Activated CD4-positive, alpha-beta memory T cell treated with anti-CD3 and anti-CD28 coated beads for 36 hours (primary cell): Measurements from ENCODE around the gene SLC35E3. TPM values are rescaled to one million over a fixed set of nuclear protein-coding genes. Genes with fewer than 3 reads are reported as not detected.
"Not testable (repeated sequence)": the region's sequence is repeated elsewhere in the genome, so short reads cannot be mapped to it uniquely, and the experiment has no call there.

ENCODE experiments used
- CTCF ChIA-PET: fragments of 350-600 bp; sonication (Branson Sonifier 250); formaldehyde crosslinking; loops from one replicate; lab custom pipeline; 2021; ENCODE audit warnings: antibody characterized with exemption, inconsistent platforms; lab: Charles Lee
- POLR2A ChIA-PET: fragments of 350-600 bp; sonication (Branson Sonifier 250); formaldehyde crosslinking; loops from one replicate; lab custom pipeline; 2021; ENCODE audit warnings: antibody characterized with exemption; lab: Charles Lee
- DNase-seq: peaks from one replicate; pipeline ENCODE4 v3.0.0-alpha.2; 2020
- H3K27ac Mint-ChIP-seq: one replicate; pipeline ENCODE4 v1.8.0; 2021; ENCODE audit warnings: mixed read lengths
- H3K27me3 Mint-ChIP-seq: one replicate; pipeline ENCODE4 v1.8.0; 2021; ENCODE audit warnings: mixed read lengths
- H3K36me3 Mint-ChIP-seq: one replicate; pipeline ENCODE4 v1.8.0; 2021; ENCODE audit warnings: mixed read lengths
- H3K4me1 Mint-ChIP-seq: one replicate; pipeline ENCODE4 v1.8.0; 2021; ENCODE audit warnings: low read depth, mixed read lengths
- H3K4me3 Mint-ChIP-seq: one replicate; pipeline ENCODE4 v1.8.0; 2021; ENCODE audit warnings: mild to moderate bottlenecking, mixed read lengths
- H3K9me3 Mint-ChIP-seq: one replicate; pipeline ENCODE4 v1.8.0; 2021; ENCODE audit warnings: mixed read lengths
- intact Hi-C: fragments of 100-400 bp; cut with micrococcal nuclease; formaldehyde crosslinking; loops from one replicate; pipeline ENCODE4 v1.15.1; 2023
- total RNA-seq, 2 experiments: library from RNA; stranded (reverse); gene quantifications; one replicate each; pipeline ENCODE4 v1.2.3, GENCODE V29; 2021

The SLC35E3 gene
- total RNA-seq, 2 experiments from 2014 or later, result 4.1 to 5.3 TPM

DNA sequence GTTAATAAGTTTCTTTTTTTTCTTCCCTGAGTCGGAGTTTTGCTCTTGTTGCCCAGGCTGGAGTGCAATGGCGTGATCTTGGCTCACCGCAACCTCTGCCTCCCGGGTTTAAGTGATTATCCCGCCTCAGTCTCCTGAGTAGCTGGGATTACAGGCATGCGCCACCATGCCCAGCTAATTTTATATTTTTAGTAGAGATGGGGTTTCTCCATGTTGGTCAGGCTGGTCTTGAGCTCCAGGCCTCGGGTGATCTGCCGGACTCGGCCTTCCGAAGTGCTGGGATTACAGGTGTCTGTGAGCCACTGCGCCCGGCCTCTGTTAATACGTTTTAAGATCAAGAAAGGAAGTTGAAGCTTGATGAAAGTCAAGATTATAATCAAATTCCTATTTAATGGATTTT is 73.5 kb downstream of the SLC35E3 start:
- Mint-ChIP-seq H3K4me1 (peaks cover 39% of the 10 kb centered on the region), H3K36me3 (peaks cover 52% of the 10 kb centered on the region)
- POLR2A ChIA-PET, H3K4me3 Mint-ChIP-seq, DNase-seq, H3K9me3 Mint-ChIP-seq, H3K27ac Mint-ChIP-seq, H3K27me3 Mint-ChIP-seq, intact Hi-C loops: not testable (repeated sequence)
- CTCF ChIA-PET, result interaction anchor here (0.7 to 3.4 kb wide), 3 partner anchors 11 to 132 kb away, joined by 4 to 27 read pairs (median 6); partner anchors contain the start of genes MDM2 and NUP107

DNA sequence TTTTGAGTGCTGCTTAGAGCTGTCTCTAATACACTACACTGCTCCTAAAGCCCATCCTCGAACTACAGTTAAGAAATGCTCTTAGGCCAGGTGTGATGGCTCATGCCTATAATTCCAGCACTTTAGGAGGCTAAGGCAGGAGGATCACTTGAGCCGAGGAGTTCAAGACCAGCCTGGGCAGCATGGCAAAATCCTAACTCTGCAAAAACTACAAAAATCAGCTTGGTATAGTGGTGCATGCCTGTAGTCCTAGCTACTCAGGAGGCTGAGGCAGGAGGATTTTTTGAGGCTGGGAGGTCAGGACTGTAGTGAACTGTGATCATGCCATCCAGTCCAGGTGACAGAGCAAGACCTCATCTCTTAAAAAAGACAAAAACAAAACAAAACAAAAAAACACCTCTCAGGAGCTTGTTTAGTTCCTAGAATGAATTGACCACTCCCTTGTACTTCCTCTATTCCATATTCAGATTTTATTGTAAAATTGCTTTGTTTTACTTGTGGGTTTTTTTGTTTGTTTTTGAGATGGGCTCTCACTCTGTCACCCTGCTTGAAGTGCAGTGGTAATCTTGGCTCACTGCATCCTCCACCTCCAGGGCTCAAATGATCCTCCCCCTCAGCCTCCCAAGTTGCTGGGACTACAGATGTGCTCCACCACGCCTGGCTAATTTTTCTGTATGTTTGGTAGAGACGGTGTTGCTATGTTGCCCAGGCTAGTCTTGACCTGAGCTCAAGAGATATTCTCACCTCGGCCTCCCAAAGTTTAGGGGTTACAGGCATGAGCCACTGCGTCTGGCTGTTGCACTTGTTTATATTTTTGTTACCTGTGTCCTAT is 75.6 kb downstream of the SLC35E3 start:
- H3K36me3 Mint-ChIP-seq, result peaks cover 55% of the 10 kb centered on the region
- intact Hi-C loops, result no loop called here
- CTCF ChIA-PET, result interaction anchor here (3.4 kb wide), 1 partner anchor 8 kb away, joined by 27 read pairs; no protein-coding TSS in a partner anchor
- peaks cover 38% of the 10 kb centered on the region for H3K4me1 Mint-ChIP-seq
- POLR2A ChIA-PET, result interaction anchor here (1.6 kb wide), 1 partner anchor 13 kb away, joined by 4 read pairs; no protein-coding TSS in a partner anchor
- H3K27me3 Mint-ChIP-seq, result no peaks in the 10 kb centered on the region
- no peak for DNase-seq
- no peak overlapping the region for H3K4me3 Mint-ChIP-seq
- no peaks in the 10 kb centered on the region for H3K9me3 Mint-ChIP-seq
- H3K27ac Mint-ChIP-seq, result peak overlapping the region; percentile 63

DNA sequence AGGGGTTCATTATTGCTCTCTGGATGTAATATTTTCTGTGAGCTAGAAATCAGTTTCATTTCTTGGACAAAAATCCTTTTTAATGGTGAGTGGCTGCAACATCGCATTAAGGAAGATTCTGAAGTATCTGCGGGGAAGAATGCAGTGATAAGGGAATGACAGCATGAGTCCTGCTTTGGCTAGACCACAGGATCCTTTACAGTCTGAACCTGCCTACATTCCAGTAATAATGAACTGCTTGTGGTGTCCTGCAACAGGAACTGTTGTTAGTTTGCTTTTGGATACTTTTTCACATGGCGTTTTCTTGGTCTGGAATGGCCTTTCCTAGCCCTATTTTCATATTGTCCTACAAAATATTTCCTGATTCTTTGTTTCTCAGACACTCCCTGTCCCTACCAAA is 77.7 kb downstream of the SLC35E3 start:
- no peak overlapping the region for H3K4me3 Mint-ChIP-seq
- H3K4me1 Mint-ChIP-seq, result peaks cover 45% of the 10 kb centered on the region
- intact Hi-C loops, result no loop called here
- H3K27ac Mint-ChIP-seq, result peak overlapping the region; percentile 2
- H3K9me3 Mint-ChIP-seq, result no peaks in the 10 kb centered on the region
- DNase-seq, result no peak
- CTCF ChIA-PET, result interaction anchor here (0.6 kb wide), 1 partner anchor 12 kb away, joined by 3 read pairs; no protein-coding TSS in a partner anchor
- POLR2A ChIA-PET, result no interaction called here
- no peaks in the 10 kb centered on the region for H3K27me3 Mint-ChIP-seq
- H3K36me3 Mint-ChIP-seq, result peaks cover 58% of the 10 kb centered on the region

DNA sequence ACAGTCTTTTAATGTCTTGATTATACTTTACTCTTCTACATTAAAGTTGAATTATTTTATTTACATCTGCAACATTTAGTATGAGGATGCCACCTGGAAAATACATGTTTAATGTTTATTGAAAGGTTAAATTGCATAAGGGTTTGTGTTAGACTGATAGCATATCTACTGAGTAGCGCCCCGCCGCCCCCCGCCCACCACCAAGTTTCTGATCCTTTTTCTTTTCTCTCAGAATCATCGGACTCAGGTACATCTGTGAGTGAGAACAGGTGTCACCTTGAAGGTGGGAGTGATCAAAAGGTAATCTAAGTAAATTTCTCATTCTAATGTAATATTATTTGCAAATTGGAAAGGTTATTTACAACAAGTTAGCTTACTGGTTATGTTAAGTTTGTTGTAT is 78.2 kb downstream of the SLC35E3 start:
- no peak overlapping the region for H3K27ac Mint-ChIP-seq
- CTCF ChIA-PET, result interaction anchor here (0.6 kb wide), 1 partner anchor 12 kb away, joined by 3 read pairs; no protein-coding TSS in a partner anchor
- H3K4me1 Mint-ChIP-seq, result peaks cover 42% of the 10 kb centered on the region
- DNase-seq, result no peak
- H3K9me3 Mint-ChIP-seq, result no peaks in the 10 kb centered on the region
- no peaks in the 10 kb centered on the region for H3K27me3 Mint-ChIP-seq
- H3K4me3 Mint-ChIP-seq, result no peak overlapping the region
- H3K36me3 Mint-ChIP-seq, result peaks cover 56% of the 10 kb centered on the region
- POLR2A ChIA-PET, result no interaction called here
- intact Hi-C loops, result no loop called here

DNA sequence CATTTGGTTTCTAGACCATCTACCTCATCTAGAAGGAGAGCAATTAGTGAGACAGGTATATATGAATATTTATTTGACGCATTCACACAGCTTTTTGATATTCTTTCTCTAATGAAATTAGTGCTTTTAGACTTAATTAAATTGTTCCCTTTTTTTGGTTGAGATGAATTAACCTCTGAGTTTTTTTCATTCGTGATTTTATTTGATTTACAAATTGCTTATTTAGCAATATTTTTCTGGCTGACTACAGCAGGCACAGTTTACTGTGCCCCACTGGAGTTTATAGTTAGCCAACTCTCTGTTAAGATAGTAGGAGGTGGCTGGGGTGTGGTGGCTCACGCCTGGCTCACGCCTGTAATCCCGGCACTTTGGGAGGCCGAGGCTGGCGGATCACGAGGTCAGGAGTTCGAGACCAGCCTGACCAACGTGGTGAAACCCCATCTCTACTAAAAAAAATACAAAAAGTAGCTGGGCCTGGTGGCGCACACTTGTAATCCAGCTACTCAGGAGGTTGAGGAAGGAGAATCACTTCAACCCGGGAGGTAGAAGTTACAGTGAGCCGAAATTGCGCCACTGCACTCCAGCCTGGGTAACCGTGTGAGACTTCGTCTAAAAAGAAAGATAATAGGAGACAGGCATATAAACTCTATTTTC is 78.7 kb downstream of the SLC35E3 start:
- no peak for DNase-seq
- Mint-ChIP-seq H3K27ac (no peak overlapping the region), H3K27me3 (no peaks in the 10 kb centered on the region), H3K36me3 (peaks cover 51% of the 10 kb centered on the region), H3K4me3 (no peak overlapping the region), H3K4me1 (peaks cover 39% of the 10 kb centered on the region), H3K9me3 (no peaks in the 10 kb centered on the region)
- intact Hi-C loops, result no loop called here
- ChIA-PET POLR2A (no interaction called here), CTCF (no interaction called here)

DNA sequence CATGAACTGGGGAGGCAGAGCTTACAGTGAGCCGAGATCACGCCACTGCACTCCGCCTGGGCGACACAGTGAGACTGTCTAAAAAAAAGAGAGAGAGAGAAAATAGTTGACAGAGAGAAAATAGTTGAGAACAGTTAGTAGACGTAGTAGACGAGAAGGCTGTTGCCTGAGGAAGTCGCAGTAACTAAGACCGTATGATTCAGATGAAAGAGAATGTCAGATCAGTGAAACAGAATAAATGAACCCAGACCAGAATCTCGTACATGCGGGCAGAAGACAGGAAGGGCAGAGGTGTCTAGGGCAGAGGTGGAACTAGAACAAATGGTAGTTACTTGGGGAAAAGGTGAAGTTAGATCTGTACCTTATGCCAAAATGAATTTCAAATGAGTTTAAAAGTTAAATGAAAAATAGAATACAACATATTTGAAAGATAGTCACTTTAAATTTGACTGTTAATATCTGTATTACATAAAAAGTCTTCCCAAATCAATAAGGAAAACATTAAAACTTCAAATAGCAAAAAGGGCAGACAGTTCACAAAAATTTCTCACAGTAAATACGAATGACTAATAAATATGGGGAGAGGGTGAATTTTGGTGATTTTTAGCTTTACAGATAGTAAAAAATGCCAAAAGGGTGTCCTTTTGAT is 79.7 kb downstream of the SLC35E3 start:
- ChIA-PET CTCF (interaction anchor here (1.0 kb wide), 1 partner anchor 18 kb away, joined by 3 read pairs; the partner anchor contains the start of gene MDM2), POLR2A (no interaction called here)
- Mint-ChIP-seq H3K4me3 (no peak overlapping the region), H3K36me3 (peaks cover 50% of the 10 kb centered on the region), H3K9me3 (no peaks in the 10 kb centered on the region), H3K4me1 (peaks cover 41% of the 10 kb centered on the region), H3K27ac (peak overlapping the region; percentile 30), H3K27me3 (no peaks in the 10 kb centered on the region)
- DNase-seq, result no peak
- intact Hi-C loops, result no loop called here

DNA sequence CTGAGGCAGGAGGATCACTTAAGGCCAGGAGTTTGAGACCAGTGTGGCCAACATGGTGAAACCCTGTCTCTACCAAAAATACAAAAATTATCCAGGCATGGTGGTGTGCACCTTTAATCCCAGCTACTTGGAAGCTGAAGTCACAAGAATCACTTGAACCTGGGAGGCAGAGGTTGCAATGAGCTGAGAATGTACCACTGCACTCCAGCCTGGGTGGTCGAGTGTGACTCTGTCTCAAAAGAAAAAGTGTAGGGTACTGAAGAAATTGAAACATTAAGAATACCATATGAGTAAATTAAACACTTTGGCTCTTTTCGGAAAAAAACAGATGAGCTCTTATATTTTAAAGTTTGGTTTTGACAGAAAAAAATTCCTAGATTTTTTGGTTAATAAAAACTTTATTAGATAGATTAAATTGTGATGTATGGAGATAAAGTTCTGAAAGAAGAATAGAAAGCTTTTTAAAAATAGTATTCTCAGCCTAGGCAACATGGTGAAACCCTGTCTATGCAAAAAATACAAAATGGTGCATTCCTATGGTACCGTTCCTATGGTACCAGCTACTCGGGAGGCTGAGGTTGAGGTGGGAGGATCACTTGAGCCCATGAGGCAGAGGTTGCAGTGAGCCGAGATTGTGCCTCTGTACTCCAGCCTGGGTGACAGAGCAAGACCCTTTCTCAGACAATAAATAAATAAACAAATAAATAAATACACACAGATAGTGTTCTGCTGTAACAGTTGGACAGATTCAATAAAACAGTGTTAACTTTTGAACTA is 82.1 kb downstream of the SLC35E3 start:
- CTCF ChIA-PET, result interaction anchor here (0.8 to 1.4 kb wide), 4 partner anchors 9 to 243 kb away, joined by 3 to 5 read pairs (median 4); partner anchors contain the start of gene MDM2
- Mint-ChIP-seq H3K9me3 (no peaks in the 10 kb centered on the region), H3K36me3 (peaks cover 55% of the 10 kb centered on the region), H3K4me1 (peaks cover 34% of the 10 kb centered on the region), H3K27me3 (no peaks in the 10 kb centered on the region), H3K27ac (no peak overlapping the region), H3K4me3 (no peak overlapping the region)
- DNase-seq, result no peak
- POLR2A ChIA-PET, result no interaction called here
- intact Hi-C loops, result loop anchor here (1.0 kb wide), 1 partner anchor 20 kb away; the partner anchor contains the start of gene MDM2

DNA sequence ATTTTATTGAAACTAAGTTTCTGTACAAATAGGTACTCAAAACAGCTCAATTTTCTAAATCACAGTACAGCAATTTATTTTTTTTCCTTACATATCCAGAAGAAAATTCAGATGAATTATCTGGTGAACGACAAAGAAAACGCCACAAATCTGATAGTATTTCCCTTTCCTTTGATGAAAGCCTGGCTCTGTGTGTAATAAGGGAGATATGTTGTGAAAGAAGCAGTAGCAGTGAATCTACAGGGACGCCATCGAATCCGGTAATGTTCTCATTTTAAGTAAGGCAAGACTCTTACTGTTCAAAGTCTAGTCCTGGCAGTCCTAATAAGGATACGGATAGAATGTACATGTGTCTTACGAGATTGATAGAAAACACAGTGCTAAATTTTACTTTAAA is 82.7 kb downstream of the SLC35E3 start:
- no peak overlapping the region for H3K27ac Mint-ChIP-seq

More for the DNA sequence above, 82.7 kb downstream of the SLC35E3 start:
- DNase-seq, result no peak
- ChIA-PET POLR2A (no interaction called here), CTCF (interaction anchor here (1.0 to 1.4 kb wide), 3 partner anchors 15 to 242 kb away, joined by 3 to 5 read pairs (median 4); partner anchors contain the start of gene MDM2)
- H3K4me3 Mint-ChIP-seq, result no peak overlapping the region
- no peaks in the 10 kb centered on the region for H3K9me3 Mint-ChIP-seq
- H3K27me3 Mint-ChIP-seq, result no peaks in the 10 kb centered on the region
- intact Hi-C loops, result no loop called here
- H3K36me3 Mint-ChIP-seq, result peaks cover 50% of the 10 kb centered on the region
- peaks cover 28% of the 10 kb centered on the region for H3K4me1 Mint-ChIP-seq

Other genes with a start within 250 kb of the SLC35E3 start
- 100 to 1,000 TPM; 211 to 213 TPM for gene RAP1B, start 135.3 kb upstream of the SLC35E3 start, total RNA-seq
- gene NUP107, start 59.2 kb upstream of the SLC35E3 start, total RNA-seq, result 100 to 1,000 TPM; 128 TPM
- gene MDM2, start 62.0 kb downstream of the SLC35E3 start, total RNA-seq, result 100 to 1,000 TPM; 125 to 136 TPM
- 10 to 100 TPM; 14.7 to 19.8 TPM for gene CPM, start 187.0 kb downstream of the SLC35E3 start, total RNA-seq